RKO (cell line): ENCODE measurements around the gene ZNF229.
"Not testable (repeated sequence)": the region's sequence is repeated elsewhere in the genome, so short reads cannot be mapped to it uniquely, and the experiment has no call there.

Source experiments
- DNase-seq: peaks from one replicate; pipeline ENCODE4 v3.0.0-alpha.2; 2016; ENCODE audit warnings: low spot score

The ZNF229 gene

DNA sequence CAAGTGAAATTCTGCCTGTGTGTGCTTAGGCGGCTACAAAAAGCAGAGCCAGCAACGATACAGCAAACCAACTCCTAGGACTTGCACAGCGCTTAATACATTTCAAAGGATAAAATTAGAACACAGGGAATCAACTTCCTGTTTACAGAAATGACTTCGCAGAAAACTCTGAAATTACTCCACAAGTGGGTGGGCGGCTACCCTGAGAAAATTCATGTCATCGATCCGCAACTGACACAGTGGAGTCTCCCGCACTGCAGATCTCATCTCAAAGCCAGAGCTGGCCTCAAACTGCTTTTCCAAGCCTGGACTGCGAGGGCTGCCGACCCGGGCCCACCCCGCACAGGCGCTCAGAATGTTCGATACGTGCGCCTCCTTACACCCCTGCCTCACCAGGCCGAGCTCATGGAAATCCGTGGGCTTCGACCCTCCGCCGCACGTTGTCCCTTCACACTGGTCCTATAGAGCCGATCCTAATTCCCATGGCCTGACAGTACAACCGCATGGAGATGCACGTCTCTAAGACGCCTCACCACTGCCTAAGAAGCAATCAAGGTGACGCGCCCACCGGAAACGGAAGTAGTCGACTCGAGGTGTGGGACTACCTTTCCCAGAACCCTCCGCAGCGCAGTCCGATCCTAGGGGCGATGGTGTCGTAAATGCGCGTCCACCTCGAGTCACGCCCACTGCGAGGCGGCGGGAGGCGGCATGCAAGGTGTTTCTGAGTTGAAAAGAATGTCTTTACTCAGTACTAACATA is at the start of gene ZNF229:
Gene ZNF229, minus strand, starts transcription at position 557 of the 759 bp plus-strand sequence. CDS start 5,625 bp downstream, outside the sequence.
- no peak for DNase-seq

- DNase-seq, result no peak
These were observed 48.4 kb upstream of the ZNF229 start for GRCh38 chr19:44496711-44497110.

DNA sequence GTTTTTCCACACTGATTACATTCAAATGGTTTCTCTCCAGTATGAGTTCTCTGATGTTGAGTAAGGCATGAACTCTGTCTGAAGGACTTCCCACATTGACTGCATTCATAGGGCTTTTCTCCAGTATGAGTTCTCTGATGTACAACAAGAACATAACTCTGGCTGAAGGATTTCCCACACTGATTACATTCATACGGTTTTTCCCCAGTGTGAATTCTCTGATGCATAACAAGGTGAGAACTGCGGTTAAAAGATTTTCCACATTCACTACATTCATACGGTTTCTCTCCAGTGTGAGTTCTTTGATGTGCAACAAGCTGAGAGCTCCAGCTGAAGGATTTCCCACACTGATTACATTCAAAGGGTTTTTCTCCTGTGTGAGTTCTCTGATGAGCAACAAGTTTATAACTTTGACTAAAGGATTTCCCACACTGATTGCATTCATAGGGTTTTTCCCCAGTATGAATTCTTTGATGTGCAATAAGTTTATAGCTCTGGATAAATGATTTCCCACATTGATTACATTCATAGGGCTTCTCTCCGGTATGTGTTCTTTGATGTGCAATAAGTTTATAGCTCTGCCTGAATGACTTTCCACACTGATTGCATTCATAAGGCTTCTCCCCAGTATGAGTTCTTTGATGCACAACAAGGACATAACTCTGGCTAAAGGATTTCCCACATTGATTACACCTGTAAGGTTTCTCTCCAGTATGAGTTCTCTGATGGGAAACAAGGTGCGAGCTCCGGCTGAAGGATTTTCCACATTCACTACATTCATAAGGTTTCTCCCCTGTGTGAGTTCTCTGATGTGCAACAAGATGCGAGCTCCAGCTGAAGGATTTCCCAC is 28.5 kb upstream of the ZNF229 start:
- DNase-seq, result no peak

- DNase-seq, result not testable (repeated sequence)
These were observed 20.5 kb upstream of the ZNF229 start for GRCh38 chr19:44468730-44469129.

GRCh38 chr19:44462600-44463286 is 14.5 kb upstream of the ZNF229 start:
- DNase-seq, result not testable (repeated sequence)

GRCh38 chr19:44456016-44456415 is 7.7 kb upstream of the ZNF229 start:
- not testable (repeated sequence) for DNase-seq

- DNase-seq, result no peak
These were observed 6.8 kb upstream of the ZNF229 start for GRCh38 chr19:44455100-44455499.

GRCh38 chr19:44452367-44452766 is 4.1 kb upstream of the ZNF229 start:
- no peak for DNase-seq

DNA sequence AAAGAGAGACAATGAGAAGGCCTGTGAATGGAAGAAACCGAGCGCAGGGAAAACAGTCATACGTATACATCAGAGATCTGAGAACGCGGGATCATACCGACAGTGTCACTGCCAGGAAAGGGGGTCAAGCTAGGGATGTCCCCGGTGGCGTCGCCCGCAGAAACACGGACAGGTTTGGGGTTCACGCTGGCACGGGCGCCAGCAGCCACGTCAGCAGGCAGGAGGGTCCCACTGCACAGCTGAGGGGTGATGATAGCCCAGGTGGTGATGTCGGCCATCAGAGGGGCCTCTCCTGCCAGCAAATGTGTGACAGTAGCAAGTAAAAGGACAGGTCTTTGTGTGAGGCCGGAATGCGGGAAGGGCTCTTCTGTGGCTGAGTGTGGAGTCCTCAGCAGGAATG is 3.4 kb upstream of the ZNF229 start:
- no peak for DNase-seq

DNA sequence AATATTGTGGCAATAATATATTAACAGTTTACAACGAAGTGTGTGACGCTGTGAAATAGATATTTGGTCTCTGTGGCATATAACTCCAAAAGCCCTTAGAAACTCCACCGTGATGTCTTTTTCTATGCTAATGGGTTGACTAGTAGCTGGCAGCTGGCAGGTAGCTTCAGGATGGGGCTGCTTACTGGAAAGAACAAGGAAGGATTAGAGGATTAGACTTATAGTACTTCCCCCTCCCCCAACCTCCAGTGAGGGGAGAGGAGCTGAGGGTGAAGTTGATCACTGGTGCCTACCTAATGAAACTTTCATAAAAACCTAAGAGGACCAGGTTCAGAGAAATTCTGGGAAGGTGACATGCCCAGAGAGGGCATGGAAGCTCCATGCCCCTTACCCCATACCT is 9.8 kb downstream of the ZNF229 start:
- DNase-seq, result no peak

DNA sequence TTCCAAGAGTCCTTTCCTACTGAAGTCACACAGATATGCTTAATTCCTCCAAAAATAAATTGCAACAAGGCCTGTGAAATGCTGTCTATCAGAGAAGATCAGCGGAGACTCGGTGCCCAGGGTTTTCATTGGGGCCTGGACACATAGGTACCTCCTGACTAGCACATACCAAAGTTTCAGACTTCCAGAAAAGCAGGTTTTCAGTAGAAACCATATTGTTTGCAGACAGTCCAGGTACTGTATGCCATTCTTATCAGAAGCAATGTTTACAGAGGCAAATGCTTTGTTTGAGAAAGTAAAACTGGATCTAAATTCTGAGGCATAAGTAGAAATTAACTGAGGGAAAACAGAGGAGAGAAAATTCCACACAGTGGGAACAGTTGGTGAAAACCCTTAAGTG is 12.8 kb downstream of the ZNF229 start:
- no peak for DNase-seq

DNA sequence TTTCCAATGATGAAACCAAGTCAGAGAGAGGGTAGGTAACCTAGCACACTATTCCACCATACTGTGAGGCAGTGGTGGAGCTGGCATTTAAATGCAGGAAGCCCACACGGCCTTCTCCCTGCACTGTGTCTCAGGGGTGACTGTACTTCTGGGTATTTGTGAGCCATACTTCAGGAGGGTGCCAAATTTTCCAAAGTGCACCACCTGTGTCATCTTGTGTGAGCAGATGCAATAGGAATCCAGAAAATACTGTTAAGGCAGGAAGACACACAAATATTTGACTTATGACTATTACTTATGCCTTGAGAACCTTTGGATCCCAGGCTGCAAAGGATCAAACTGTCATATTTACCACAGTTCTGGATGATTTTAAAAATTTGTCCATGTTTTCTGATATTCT is 17.3 kb downstream of the ZNF229 start:
- peak; percentile 85 for DNase-seq

DNA sequence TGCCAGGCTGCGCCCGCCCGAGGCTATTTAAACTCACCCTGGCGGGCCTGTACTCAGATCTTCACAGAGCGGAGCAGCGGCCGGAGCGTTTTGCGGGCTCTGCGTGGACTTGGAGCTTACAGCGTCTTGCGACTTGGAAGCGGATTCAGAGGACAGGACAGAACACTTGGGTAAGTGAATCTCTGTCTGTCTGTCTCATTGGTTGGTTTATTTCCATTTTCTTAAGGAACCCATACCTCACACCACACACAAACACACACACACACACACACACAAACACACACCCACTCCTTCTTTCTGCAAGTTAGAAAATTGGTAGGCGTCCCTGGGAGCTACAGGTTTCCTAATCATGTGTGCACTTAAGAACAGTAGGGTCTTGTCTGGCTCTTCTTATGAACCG is 32.7 kb downstream of the ZNF229 start:
- DNase-seq, result not testable (repeated sequence)

DNA sequence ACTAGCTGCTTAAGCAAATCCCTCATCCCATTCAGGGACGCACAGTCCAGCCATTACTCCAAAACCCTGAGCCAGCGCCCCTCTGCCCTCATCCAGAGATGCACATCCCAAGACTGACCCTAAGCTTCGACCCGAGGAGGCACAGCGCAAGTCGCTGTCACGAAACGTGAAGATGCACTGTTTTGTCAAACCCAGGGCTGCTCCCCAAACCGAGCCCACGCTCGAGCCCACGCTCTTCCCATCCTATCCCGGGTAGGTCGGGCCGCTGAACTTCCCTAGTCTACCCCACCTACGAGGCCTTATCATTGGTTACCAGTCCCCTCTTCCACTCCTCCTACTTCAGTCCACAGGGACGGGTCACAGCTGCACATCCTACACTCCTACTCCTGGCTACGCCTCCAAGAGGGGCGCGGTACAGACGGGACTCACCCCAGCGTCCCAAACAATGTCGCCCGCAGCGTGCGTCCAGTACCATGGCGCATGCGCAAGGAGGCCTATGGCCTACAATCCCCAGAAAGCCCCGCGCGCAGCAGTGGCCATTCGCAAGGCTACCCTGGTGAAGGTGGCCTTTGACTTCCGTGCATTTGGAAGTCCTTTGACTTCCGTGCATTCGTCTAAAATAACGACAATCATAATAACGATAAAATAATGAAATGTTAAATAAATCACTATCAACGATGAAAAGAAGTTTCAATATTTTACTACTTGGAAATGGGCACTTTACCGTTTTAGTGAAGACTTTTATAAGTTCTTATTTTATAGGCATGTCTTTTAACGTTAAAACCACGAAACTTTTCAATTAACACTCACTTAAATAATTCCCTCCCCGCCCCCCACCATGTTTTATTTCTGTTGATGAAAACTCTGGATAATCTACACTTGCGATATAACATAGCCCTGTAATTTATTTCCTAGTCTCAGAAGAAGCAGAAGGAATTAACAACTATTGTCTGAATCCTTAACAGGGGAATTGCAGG is 46.8 kb downstream of the ZNF229 start, which contains the start of gene ZNF285:
Gene ZNF285, minus strand, starts transcription at position 470 of the 977 bp plus-strand sequence. CDS start 4,395 bp downstream, outside the sequence.
- no peak for DNase-seq

DNA sequence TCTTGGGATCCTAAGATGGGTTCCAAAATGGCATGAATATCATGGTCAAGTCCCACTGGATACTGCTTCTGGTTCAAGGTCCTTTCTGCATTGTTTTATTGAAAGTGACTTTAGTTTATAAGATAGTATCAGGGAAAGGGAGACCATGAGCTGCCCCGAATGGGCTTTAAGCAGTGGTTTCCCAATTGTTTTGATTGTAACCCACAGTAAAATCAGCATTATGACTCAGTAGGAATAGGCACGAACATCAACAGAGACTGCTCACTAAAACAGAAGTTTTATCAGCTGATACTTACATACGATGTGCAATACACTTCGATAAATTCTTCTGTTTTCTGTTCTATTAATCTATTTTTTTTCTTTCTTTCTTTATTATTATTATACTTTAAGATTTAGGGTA is 59.0 kb downstream of the ZNF229 start:
- DNase-seq, result not testable (repeated sequence)
